ENCODE data around the gene GUCY1A2.
"Not testable (repeated sequence)": the region's sequence is repeated elsewhere in the genome, so short reads cannot be mapped to it uniquely, and the experiment has no call there.

GUCY1A2 gene

DNA sequence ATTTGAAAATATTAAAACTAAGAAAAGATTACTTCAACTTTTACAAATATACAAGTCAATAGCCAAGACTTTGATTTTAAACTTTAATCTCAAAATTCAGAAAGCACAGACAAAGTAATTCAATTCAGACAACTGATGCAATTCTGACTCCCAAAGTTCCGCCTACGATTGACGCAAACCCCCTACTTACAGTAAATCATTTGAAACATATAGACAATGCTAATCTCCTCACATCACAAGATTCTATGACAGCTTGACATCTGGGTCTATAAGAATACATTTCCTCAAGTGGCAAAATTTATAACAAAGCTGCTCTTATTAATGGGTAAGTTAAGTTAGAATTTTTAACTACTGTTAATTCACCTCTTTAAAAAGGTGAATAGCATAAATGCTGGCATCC, 75.2 kb downstream of the GUCY1A2 start:
- DNase-seq (ENCODE audit: low read depth in 2 of 2) = no peak

DNA sequence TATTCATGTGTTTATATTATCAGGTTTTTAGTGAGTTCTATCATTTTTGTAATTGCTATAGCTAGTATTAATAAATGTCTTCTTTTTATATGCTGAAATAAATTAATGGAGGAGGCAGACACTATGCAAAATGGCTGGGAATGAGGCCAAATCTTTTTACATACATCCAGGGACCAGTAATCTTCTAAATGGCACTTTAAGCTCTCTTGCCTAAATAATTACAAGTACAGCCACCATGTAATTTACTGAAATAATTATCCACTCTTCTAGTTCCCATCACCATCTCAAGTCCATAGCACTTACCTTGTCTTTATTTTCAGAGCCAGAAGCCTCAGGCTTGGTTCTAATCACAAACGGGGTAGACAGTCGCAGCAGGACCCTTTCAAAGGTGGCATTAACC, 79.1 kb downstream of the GUCY1A2 start:
- DNase-seq (ENCODE audit: low read depth in 2 of 2) = no peak

DNA sequence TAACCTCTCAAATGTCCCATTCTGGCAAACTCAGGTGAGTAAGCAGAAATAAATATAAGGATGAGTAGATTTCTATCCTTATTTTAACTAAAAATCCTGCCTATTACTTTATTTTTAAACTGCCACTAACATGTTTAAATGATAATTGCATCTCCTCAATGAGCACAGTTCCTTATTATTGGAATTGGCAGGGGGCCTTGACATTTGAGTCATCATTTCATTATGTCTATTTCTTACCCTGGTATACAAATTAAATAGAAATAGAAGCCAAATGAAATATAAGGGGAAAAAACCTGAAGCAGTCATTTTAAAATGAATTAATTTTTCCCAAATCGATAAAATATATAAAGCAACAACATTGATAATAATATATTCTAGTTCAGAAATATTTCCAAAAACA, 81.2 kb downstream of the GUCY1A2 start:
- no peak for DNase-seq (ENCODE audit: low read depth in 2 of 2)

DNA sequence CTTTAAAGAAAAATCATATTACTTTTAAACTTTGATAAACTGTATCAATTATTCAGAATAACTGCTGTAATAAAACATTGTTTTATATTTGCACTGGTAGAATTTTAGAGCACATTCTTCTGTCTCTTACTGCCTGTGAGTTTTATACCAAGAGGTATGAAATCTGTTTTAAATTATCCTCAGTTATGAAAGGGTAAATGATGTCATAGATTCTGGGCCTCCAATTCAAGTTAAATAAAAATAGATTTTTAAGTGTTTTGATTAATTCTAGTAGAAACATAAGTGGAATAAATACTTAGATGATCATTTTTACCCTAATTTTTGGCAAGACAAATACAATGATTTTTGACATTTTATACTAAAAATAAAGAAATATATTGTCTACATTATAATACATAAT, 93.0 kb downstream of the GUCY1A2 start:
- DNase-seq (ENCODE audit: low read depth in 2 of 2) = no peak

DNA sequence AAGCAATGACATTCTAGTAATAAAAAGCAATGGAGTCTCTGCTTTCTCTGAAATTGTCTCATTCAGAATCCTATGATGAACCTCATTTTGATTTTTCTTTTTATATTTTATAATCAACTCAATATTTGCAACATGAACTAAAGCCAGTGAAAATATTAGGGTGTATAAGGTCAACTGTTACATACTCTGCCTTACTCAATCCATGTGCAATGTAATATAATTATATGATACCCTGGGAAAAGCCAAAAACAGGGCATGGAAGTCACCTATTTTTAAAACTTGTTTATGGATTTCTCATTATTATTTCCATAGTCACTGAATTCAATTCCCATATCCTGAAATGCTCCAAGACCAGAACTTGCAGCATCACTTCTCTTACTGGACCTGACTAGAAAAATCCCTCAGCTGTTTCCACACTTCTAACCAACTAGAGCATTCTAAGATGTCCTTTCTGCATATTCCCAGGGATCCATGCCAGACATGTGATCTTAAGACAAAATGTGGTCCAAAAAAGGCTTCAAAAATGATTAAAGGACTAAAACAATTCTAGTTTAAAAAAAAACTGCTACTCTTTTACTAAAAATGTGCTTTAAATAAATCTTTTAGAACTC, 97.3 kb downstream of the GUCY1A2 start:
- DNase-seq (ENCODE audit: low read depth in 2 of 2) = no peak

DNA sequence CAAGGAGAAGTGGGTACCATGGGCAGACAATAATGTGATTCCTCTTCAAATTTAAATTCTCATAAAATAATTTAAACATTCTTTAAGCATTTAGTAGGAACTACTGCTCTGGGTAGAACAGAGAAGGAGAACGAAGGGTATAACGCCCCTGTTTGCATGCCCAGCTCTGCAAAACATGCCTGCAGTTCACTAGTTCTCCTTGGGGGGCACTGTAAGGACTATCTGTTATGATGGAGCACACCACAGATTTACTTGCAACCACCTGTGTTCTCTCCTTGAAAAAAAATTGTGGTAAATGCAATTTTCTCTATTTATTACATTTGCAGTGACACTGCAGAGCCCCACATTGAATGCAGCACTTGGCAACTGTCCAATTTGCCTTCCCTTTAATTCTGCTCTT, 100.3 kb downstream of the GUCY1A2 start:
- no peak for DNase-seq (ENCODE audit: low read depth in 2 of 2)

DNA sequence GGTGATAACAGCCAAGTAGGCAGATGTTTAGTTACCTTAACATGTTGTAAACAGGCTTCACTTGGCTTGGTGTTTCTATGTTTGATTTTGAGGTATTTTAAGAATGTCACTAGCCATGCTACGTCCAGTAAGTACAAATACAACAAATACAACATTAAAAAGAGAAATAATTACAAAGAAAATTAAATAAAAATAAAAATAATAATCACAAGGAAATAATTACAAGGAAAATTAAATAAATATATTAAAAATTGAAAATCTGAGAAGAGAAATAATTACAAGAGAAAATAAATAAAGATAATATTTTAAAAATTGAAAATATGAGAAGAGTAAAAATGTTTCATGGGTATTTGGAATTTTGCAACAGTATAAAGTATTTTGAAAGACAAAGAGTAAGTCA, 103.9 kb downstream of the GUCY1A2 start:
- DNase-seq (ENCODE audit: low read depth in 2 of 2) = no peak

DNA sequence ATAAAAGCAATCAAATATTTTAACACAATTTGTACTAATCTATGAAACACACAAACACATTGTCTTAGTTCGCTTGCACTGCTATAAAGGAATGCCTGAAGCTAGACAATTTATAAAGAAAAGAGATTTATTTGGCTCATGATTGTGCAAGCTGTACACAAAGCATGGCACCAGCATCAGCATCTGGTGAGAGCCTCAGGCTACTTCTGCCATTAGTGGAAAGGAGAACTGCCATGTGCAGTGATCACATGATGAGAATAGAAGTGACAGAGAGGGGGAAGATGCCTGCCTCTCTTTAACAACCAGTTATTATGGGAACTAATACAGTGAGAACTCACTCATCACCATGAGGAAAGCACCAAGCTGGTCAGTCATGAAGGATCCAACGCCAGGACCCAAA, 105.1 kb downstream of the GUCY1A2 start:
- no peak for DNase-seq (ENCODE audit: low read depth in 2 of 2)

DNA sequence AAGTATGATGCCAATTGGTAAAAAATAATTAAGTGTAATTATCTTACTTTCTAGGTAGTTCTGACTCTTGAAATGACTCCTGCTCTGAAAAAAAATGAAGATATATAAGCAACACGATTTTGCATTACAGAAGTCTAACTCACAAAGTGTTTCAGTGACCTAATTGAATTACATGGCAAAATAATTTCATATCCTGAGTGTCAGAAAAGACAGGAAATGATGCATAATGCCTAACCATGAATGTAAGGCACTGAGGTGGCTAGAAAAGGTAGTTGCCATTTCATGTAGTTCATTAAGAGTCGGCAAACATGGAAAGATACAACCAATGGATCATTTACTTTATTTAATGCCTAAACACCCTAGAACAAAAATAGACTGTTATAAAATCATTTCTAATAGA, 113.5 kb downstream of the GUCY1A2 start:
- no peak for DNase-seq (ENCODE audit: low read depth in 2 of 2)

DNA sequence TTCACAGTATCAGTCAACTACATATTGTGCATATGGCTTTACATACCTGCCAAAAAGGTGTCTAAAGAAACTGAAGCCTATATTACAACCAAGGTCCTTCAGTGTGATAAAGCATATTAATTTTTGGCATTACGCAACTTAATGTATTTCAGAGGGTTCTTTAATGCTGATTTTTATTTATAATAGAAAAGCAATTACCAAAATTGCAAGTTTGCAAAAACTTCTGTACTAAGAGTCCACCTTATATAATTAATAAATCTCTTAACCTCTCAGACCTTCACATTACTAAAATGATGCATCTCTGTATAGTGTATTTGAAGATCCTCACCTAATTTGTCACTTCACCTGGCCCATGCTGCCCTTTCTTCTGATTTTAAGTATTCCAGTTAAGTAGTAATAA, 128.6 kb downstream of the GUCY1A2 start:
- no peak for DNase-seq (ENCODE audit: low read depth in 2 of 2)

DNA sequence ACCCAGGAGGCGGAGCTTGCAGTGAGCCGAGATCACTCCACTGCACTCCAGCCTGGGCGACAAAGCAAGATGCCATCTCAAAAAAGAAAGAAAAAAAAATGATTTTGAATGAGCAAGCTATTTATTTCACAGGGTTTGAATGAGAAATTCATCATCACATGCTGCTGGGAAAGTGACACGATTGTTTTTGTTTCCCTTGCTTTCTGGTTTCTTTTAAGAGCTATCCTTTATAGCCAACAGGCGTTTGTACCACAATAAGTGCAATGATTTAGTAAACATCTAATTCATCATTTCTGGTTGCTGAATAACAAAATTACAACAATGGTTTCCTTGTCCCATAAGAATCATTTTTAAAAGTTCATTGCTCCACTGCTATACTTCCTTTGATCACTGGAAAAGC, 129.9 kb downstream of the GUCY1A2 start:
- no peak for DNase-seq (ENCODE audit: low read depth in 2 of 2)

DNA sequence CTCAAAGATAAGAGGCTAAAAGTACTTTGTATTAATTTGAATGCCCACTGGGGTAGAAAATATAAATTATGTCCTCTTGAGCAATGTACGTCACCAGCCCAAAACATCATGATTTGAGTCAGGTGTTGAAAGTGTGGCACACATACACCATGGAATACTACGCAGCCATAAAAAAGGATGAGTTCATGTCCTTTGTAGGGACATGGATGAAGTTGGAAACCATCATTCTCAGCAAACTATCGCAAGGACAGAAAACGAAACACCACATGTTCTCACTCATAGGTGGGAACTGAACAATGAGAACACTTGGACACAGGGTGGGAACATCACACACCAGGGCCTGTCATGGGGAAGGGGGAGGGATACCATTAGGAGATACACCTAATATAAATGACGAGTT, 134.6 kb downstream of the GUCY1A2 start:
- not testable (repeated sequence) for DNase-seq (ENCODE audit: low read depth in 2 of 2)

DNA sequence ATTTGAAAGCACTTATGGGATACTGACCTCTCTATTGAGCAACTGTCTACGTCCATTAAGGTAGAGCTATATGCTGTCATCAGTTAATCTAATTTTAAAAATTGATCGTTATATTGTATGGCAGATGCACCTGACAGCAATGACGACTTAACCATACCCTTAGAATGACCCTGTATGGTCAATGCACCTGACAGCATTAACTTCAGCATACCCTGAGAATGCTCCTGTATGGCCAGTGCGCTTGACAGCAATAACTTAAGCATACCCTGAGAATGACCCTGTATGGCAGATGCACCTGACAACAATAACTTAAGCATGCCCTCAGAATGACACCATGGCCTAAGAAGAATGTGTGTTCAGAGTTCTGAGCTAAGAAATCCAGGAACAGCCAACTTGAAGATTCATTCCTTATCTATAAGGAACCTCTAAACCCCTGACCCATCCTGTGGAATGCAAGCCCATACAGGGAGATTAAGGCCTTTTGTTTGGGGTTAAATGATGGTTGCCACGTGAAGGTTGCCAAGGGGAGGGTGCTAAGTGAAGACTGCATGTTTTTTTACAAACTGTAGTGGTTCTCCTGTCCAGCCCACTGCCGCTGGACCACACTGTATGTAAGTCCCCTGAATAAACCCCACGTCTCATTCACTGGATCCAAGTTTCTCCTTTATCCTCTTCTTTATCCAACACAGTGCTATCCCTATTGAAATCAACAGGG, 138.3 kb downstream of the GUCY1A2 start:
- DNase-seq (ENCODE audit: low read depth in 2 of 2) = no peak

DNA sequence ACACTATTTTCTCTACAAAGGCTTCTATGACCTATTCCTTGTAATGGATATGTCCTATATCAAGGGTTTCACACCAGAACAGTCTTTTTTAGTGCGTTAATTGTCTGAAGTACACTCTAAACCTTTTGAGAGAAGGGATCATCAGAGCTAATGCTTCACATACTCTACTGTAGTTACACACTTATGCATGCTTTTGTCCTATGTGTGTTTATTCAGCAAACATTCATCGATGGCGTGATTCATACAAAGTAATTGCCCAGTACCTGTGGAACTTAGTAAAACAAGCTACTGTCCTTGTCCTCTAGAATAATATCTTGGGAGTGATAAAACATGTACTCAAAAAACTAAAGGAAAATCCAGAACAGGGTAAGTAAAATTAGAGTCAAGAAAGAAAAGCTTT, 139.2 kb downstream of the GUCY1A2 start:
- DNase-seq (ENCODE audit: low read depth in 2 of 2) = no peak

DNA sequence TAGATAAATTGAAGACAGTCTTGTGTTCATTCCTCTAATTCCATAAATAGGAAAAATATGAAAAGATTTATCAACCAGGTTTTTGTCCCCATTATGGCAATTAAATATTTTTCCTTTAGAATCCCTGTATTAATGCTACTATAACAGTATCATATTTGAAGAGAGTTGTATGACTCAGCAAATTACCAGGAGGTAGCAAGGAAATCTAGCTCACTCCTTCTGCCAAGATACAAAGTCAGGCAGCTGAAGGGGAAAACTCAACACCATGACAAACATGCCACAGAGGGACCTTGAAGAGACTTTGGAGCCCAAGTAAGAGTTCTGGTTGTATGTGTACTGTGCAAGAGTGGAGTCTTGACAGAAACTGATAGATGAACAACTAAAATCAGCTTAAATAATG, 143.3 kb downstream of the GUCY1A2 start:
- DNase-seq (ENCODE audit: low read depth in 2 of 2) = no peak

DNA sequence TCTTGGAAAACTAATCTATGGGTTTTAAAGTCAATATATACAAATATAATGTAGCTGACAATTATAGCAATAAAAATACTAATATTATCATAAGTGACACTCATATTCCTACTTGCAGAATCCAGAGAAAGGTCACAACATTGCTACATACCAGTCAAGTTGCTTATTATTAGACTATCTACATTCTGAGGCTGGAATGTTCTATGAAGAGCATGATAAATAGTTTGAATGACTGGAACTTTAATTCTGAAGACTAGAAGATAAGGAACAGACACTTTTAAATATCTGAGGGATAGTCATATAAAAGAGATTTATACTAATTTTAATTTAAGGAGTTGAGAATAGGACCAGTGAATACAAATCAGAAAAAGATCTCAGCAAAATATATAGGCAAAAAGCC, 146.0 kb downstream of the GUCY1A2 start:
- DNase-seq (ENCODE audit: low read depth in 2 of 2) = no peak

DNA sequence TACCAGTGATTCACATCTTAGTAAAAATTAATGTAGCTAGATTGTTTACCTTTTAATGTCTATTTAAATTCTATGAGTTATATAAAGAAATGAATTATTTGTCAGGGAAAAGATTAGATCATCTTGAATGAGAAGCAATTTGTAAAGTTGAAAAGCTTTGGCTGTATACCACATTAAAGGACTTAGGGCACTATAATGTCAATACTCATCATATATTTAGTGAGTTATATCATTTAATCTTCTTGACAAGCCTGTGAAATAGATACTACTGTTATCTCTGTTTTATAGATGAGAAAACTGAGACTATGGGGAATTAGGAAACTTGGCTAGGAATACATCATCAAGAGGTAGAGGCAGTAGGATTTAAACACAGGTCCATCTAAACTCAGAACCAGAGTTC, 160.1 kb downstream of the GUCY1A2 start:
- no peak for DNase-seq (ENCODE audit: low read depth in 2 of 2)

DNA sequence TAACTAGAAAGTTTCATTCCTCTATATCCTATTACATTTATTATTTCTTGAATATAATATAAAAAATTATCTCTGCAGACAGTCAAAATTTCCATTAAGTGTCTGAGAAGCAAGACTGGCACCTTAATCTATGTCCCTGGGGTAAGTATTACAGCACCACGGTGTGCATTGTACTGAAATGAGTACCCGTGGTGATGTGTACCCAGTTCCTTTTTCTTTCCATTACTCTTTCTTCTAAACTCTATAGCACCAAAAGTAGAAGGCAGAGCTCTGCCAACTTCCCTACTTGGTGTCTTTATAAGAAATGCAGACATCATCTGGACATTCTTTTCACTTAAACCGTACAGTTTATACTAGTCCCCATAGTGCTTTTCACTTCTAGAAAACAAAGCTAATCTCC, 161.7 kb downstream of the GUCY1A2 start:
- DNase-seq (ENCODE audit: low read depth in 2 of 2) = no peak

DNA sequence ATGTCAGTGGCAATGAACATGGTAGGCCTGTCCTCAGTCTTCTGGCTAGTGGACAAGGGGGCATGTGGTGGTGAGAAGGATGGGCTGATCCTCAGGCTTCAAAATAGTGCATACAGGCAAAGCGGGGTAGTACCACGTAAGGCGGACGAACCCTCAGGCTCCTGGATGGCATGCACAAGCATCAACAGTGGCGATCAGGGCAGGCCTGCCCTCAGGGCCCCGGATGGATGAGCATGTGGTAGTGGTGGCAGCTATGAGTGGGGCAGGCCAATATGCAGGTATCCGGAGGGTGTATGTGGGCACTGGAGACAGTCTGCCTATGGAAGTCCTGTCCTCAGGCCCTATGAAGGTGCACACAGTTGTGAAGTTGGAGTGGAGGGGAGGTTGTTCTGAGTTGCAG, 163.8 kb downstream of the GUCY1A2 start:
- DNase-seq (ENCODE audit: low read depth in 2 of 2) = no peak

DNA sequence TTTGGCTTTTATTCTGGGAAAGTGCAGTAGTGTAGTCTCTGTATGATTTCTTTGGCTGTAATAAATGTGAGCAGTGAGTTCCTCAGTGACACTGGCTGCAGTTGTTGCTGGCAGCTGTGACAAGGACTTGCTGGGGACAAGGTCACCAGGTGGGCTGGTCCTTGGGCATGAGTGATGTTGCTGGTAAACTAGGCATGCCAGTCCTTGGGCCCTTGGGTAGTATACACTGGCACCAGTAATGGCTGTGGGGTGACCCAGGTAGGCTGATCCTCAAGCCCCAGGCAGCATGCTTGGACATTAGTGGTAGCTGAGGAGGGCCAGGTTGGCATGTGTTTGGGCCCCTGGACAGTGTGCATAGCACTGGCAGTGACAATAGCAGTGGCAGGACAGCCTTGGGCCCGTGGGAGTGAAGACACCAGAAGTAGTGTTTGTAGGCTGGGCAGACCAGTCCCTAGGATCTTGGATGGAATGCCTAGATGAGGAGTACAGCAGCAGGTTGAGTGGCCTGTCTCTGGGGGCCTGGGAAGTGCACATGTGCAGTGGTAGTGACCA, 164.3 kb downstream of the GUCY1A2 start:
- DNase-seq (ENCODE audit: low read depth in 2 of 2) = no peak

DNA sequence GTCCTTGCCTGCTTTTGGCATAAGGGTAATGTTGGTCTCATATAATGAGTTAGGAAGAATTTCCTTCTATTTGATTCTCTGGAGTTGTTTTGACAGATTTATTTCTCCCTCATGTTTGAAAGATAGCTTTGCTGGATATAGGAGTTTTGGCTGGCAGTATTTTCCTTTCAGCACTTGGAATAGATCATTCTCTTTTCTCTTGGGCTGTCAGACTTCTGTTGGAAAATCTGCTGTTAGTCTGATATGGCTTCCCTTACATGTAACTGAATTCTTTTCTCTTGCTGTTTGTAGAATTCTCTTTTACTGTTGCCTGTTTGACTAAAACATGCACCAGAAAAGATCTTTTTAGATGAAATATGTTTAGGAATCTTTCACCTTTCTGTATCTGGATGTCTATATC, 165.5 kb downstream of the GUCY1A2 start:
- no peak for DNase-seq (ENCODE audit: low read depth in 2 of 2)

DNA sequence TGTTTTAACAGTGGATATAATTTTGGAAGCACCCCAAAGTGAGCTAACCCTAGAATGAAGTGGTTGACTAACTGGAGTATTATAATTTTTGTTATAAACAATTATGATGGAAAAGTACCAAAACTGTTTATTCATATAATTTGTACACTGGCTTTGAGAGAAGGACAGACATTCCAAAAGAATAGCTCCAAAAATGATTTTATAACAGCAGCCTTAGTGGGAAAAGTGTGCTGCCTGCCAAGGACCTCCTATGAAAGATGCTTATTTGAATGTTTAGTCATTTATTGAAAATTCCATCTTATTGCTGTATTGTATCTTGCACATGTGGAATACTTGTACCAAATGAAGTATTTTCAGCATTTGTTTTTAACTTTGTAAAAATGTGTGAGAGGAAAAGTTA, 169.8 kb downstream of the GUCY1A2 start:
- no peak for DNase-seq (ENCODE audit: low read depth in 2 of 2)

DNA sequence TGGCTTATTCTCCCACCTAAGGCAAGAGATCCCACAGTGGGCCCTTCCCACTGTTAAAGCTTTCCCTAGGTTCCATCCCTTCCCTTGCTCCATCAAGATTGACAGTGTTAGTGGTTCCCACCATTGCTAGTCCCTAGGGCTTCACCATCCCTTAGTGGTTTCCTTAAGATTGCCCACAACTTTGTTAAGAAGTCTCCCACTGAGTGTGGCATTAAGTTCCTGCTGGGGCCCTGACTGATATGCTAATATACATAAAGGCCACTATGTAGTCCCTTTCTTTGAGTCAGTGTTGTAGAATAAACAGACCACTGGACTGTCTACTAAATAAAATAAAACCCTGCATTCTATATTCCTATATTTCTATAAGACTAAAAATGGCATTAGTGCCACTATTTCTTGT, 176.1 kb downstream of the GUCY1A2 start:
- no peak for DNase-seq (ENCODE audit: low read depth in 2 of 2)

DNA sequence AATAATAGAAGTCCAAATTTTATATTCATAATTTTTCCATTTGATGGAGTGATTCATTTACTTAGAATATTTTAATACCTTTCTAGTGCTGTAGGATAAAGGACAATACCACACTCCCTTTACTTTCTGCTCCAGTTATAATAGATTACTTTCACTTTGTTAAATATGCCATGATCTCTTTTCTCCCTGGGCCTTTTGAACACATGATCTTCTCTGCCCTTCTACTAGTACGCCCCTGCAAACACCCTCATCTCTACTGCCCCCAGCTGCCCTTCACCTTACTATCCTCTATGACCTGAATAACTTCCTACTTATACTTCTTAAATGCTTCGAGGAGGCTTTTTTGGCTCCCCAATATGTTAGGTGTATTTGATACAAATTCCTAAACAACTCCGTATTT, 177.3 kb downstream of the GUCY1A2 start:
- DNase-seq (ENCODE audit: low read depth in 2 of 2) = no peak
